GM21723 (cell line): ENCODE results near the gene MALSU1.

Experiments
- ATAC-seq: cut with Tn5 transposase; IDR thresholded peaks from one replicate; pipeline ENCODE4 v1.9.1; 2021; ENCODE audit warnings: mild to moderate bottlenecking, moderate library complexity; ENCODE audit not compliant: unreplicated experiment

Gene MALSU1

DNA sequence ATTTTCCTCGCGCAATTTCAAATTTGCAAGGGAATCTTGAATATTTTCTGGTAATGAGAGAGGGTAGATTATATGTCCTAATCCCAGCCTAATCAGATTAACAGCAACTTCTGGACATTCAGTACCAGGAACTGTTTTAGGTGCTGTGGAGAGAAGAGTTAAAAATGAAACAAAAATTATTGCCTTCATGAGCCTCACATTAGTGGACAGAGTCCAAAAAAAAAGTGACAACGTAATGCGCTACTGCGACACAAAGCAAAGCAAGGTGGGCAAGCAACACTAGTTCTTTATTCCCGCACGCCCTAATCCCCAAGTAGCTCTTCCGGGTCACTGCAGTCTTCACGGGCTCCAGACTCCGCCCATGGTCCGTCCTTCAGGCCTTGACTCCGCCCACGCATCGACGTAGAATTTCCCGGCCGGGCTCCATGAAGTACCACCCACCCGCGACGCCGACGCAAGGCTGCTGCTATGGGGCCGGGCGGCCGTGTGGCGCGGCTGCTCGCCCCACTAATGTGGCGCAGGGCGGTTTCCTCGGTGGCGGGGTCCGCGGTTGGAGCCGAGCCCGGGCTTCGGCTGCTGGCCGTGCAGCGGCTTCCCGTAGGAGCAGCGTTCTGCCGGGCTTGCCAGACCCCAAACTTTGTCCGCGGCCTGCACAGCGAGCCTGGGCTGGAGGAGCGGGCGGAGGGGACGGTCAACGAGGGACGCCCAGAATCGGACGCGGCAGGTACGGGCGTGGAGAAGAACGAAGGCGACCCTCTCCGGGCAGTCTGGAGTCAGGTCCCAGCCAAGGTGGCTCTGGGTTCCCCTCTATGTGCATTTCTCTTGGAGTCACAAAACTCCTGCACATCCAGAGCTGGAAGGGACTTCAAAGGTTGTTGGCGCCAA lies at the start of gene MALSU1:
Gene MALSU1, plus strand, starts transcription at position 455 of the 885 bp plus-strand sequence. Its CDS starts 14 bp downstream, at position 469.
- peak; percentile 100 for ATAC-seq

DNA sequence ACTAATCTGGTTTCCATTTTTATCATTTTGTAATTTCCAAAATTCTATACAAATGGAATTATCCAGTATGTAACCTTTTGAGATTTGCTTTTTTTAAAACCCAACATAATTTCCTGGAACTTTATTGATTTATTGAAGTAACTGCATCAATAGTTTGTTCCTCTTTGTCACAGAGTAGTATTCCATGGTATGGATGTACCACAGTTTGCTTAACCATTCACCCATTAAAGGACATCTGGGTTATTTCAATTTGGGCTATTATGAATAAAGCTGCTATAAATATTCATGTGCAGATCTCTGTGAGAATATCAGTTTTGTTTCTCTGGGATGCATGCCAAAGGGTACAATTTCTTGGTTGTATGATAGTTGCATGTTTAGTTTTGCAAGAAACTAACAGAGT lies 49.7 kb upstream of the MALSU1 start:
- no peak for ATAC-seq

DNA sequence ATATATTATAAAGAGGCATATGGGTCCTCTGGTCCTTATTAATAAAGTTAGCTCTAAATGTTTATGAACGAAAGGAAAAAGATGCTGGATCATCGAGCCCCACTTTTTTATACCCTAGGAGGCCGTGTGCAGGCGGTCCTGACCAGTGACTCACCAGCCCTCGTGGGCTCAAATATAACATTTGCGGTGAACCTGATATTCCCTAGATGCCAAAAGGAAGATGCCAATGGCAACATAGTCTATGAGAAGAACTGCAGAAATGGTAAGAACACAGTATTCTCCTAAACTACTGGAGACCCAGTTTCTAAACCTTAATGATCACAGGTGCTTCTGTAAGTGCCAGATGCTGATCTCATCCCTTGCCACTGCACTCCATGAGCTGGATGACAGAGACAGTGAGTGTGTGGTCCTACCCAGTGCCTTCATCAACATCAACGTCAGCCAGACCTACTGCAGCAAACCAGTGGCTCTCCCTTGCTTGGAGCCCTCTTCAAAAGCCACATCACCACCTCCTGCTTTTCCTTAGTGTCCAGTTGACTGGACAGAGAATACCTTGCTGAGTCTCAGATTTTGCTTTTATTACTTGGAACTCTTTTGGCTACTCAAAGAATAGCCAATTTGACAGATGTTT lies 45.0 kb upstream of the MALSU1 start:
- ATAC-seq: no peak

DNA sequence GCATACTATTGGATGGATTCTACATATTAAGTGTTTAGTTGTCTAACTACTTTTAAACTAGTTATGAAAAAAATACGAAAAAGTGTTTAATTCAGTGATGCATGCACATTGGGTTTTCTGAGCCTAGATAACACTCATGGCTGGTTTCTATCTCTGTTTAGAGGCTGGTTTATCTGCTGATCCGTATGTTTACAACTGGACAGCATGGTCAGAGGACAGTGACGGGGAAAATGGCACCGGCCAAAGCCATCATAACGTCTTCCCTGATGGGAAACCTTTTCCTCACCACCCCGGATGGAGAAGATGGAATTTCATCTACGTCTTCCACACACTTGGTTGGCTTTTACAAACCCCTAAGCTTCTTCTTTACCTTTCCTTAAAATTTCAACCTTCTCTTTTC lies 42.4 kb upstream of the MALSU1 start:
- ATAC-seq: no peak

DNA sequence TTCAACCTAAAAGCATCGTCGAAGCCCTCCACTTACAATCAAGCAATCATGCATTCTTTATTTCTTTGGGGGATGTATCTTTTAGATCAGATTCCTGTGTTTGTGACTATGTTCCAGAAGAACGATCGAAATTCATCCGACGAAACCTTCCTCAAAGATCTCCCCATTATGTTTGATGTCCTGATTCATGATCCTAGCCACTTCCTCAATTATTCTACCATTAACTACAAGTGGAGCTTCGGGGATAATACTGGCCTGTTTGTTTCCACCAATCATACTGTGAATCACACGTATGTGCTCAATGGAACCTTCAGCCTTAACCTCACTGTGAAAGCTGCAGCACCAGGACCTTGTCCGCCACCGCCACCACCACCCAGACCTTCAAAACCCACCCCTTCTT lies 38.8 kb upstream of the MALSU1 start:
- ATAC-seq: no peak

- ATAC-seq: peak; percentile 91
These were observed 37.2 kb upstream of the MALSU1 start for GRCh38 chr7:23261843-23262452.

GRCh38 chr7:23264916-23265458 lies 34.2 kb upstream of the MALSU1 start:
- peak; percentile 57 for ATAC-seq

GRCh38 chr7:23266918-23267317 lies 32.2 kb upstream of the MALSU1 start:
- ATAC-seq: no peak

DNA sequence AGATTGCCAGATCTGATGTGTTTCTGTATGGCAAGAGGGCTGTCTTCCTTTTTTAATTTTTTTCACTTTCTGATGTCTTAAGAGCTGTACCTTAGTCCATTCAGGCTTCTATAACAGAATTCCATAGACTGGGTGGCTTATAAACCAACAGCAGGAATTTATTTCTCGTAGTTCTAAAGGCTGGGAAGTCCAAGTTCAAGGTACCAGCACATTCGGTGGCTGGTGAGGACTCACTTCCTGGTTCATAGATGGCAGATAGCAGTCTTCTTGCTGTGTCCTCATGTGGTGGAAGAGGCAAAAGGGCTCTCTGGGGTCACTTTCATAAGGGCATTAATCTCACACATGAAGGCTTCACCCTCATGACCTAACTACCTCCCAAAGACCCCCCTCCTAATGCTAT lies 31.8 kb upstream of the MALSU1 start:
- no peak for ATAC-seq

- ATAC-seq: no peak
These were observed 31.0 kb upstream of the MALSU1 start for GRCh38 chr7:23268167-23268566.

DNA sequence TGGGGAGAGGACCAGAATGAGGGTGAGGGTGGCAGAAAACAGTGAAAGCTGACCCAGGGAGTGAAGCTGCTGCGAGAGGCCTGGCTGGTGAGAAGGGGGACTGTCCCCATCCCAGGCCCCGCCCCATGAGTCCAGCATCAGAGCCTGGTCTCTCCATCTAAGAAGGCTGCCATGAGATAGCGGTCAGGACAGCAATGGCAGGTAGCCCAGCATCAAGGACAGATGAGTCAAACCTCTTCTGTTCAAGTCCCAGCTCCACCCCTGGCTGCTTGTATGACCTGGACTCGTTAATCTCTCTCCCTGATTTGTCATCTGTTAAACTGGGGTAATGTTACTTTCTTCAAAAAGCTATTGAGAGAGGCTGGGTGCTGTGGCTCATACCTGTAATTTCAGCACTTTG lies 30.4 kb upstream of the MALSU1 start:
- ATAC-seq: no peak

GRCh38 chr7:23272275-23272674 lies 26.9 kb upstream of the MALSU1 start:
- no peak for ATAC-seq

GRCh38 chr7:23273141-23273599 lies 26.0 kb upstream of the MALSU1 start:
- ATAC-seq: peak; percentile 95

- no peak for ATAC-seq
These were observed 23.2 kb upstream of the MALSU1 start for GRCh38 chr7:23275912-23276311.

GRCh38 chr7:23276376-23276775 lies 22.8 kb upstream of the MALSU1 start:
- no peak for ATAC-seq

DNA sequence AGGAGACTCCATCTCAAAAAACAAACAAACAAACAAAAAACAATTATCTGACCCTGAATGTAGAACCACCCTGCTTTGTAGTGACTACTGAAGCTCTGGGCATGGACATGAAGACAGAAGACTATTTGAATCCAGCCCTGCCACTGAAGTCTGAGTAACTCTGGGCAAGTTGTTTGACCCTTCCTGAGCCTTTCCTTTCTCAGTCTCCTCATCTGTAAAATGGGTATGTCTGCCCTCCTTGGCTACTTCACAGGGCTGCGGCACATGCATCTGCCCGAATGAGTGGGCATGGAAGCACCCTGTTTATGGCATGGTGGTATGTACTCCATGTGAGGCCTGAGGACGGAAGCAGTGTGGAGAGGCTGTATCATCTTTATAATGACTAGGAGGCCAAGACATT lies 22.2 kb upstream of the MALSU1 start:
- no peak for ATAC-seq

- peak; percentile 54 for ATAC-seq
These were observed 21.7 kb upstream of the MALSU1 start for GRCh38 chr7:23277359-23277989.

- ATAC-seq: no peak
These were observed 19.2 kb upstream of the MALSU1 start for GRCh38 chr7:23279819-23280525.

- ATAC-seq: no peak
These were observed 16.1 kb upstream of the MALSU1 start for GRCh38 chr7:23283086-23283485.

DNA sequence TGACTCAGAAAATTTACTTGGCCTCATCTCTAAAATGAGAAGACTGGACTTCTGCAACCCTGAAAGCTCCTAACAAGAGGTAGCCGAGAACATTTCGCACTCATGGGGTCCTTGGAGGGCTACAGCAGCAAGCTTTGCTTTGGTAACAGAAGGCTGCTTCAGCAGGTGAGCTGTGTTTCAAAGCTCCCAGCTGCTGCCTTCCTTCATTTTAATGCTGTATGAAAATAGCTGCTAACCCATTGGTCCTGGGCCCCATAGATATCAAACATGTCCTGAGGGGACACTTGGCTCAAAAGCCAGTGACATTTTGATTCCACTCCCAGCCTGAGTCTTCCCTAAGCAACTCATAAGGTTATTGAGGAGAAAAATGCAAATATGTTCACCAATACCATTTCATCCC lies 14.3 kb upstream of the MALSU1 start:
- no peak for ATAC-seq
